Left lung (tissue), 10 donors: ENCODE data around the gene GPD1. TPM values are rescaled to one million over a fixed set of nuclear protein-coding genes. Genes with fewer than 3 reads are reported as not detected.

Experiments
- ATAC-seq: fragments of 200-7000 bp; cut with Tn5 transposase; one replicate; pipeline ENCODE4 v1.9.1; 2020; ENCODE audit warnings: moderate library complexity
- DNase-seq, 4 donors: peaks; one replicate each; pipeline ENCODE4 v3.0.0-alpha.2; 2013 to 2020
- H3K27ac ChIP-seq, 2 donors: fragments of 200-600 bp; sonication (generic) in 1 of 2; one replicate each; pipeline versions ENCODE4 v1.5.0 to v1.8.0; 2020 to 2021
- H3K27me3 ChIP-seq, 2 donors: fragments of 200-600 bp; sonication (generic) in 1 of 2; one replicate each; pipeline versions ENCODE4 v1.5.0 to v1.8.0; 2020 to 2021
- H3K36me3 ChIP-seq, 2 donors: fragments of 200-600 bp; sonication (generic) in 1 of 2; one replicate each; pipeline versions ENCODE4 v1.5.0 to v1.8.0; 2020 to 2021
- H3K4me1 ChIP-seq, 2 donors: fragments of 200-600 bp; one replicate each; pipeline ENCODE4 v1.8.0; 2021
- H3K4me3 ChIP-seq, 2 donors: fragments of 200-600 bp; sonication (generic) in 1 of 2; one replicate each; pipeline versions ENCODE4 v1.5.0 to v1.8.0; 2020 to 2021; ENCODE audit warnings: mild to moderate bottlenecking in 1 of 2
- H3K9me3 ChIP-seq, 2 donors: fragments of 200-600 bp; sonication (generic) in 1 of 2; one replicate each; pipeline versions ENCODE4 v1.5.0 to v1.8.0; 2020 to 2021
- intact Hi-C, 2 donors: fragments of 100-400 bp; cut with DNase I; formaldehyde crosslinking; loops; one replicate each; pipeline versions ENCODE4 v1.11.2 to v1.14.2; 2022
- polyA plus RNA-seq, 6 donors: library from polyadenylated mRNA; unstranded; fragments of 120-200 nt; gene quantifications; one replicate each; pipeline ENCODE4 v1.2.1, GENCODE V29; 2013; ENCODE audit not compliant: insufficient read length in 6 of 6
- total RNA-seq, 2 donors: library from RNA; stranded (reverse); fragmentation: NEBNext Ultra II Directional; extraction: Animal tissue kit (Norgen Biotek cat#: 25700); gene quantifications; one replicate each; pipeline ENCODE4 v1.2.1, GENCODE V29; 2021
- TF ChIP-seq, protein P1 (sequence below), 2 donors: fragments of 200-600 bp; sonication (generic) in 1 of 2; IDR thresholded peaks; one replicate each; pipeline versions ENCODE4 v1.5.0 to v1.8.0; 2021; ENCODE audit warnings: antibody characterized with exemption in 2 of 2
- donor health status: DM: no; HTN: yes; CAD: no.
- donor health status: DM: no; HTN: no; CAD: no.

Gene GPD1
- total and polyA plus RNA-seq, 8 donors: 0.54 to 8.5 (median 0.74) TPM

DNA sequence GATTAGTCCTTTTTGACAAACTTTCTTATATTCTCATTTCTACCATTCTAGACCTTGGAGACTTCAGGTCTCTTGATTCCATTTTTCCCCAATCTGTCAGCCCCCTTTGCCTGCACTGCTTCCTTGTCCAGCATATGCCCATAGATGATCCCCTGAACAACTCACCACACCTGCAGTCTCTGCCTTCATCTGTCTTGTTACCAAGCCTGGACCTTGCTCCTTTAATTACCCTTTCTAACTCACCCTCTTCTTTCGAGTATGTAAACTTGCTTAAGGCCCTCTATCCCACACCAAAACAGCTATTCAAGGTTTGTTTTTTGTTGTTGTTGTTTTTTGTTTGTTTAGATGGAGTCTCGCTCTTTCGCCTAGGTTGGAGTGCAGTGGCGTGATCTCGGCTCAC is 17.8 kb downstream of the GPD1 start:
- Histone ChIP-seq H3K4me3 (no peak overlapping the region), H3K27me3 (no peaks in the 10 kb centered on the region), H3K9me3 (no peaks in the 10 kb centered on the region), H3K4me1 (peaks cover 0 to 7% of the 10 kb centered on the region in 2 donors), H3K36me3 (peaks cover 0 to 57% of the 10 kb centered on the region in 2 donors), H3K27ac (no peak overlapping the region)
- no peak for DNase-seq
- no peak for ATAC-seq
- TF ChIP-seq, protein P1, sequence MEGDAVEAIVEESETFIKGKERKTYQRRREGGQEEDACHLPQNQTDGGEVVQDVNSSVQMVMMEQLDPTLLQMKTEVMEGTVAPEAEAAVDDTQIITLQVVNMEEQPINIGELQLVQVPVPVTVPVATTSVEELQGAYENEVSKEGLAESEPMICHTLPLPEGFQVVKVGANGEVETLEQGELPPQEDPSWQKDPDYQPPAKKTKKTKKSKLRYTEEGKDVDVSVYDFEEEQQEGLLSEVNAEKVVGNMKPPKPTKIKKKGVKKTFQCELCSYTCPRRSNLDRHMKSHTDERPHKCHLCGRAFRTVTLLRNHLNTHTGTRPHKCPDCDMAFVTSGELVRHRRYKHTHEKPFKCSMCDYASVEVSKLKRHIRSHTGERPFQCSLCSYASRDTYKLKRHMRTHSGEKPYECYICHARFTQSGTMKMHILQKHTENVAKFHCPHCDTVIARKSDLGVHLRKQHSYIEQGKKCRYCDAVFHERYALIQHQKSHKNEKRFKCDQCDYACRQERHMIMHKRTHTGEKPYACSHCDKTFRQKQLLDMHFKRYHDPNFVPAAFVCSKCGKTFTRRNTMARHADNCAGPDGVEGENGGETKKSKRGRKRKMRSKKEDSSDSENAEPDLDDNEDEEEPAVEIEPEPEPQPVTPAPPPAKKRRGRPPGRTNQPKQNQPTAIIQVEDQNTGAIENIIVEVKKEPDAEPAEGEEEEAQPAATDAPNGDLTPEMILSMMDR (IDR thresholded peaks at IDR 0.05): no peak
- intact Hi-C loops: no loop called here

DNA sequence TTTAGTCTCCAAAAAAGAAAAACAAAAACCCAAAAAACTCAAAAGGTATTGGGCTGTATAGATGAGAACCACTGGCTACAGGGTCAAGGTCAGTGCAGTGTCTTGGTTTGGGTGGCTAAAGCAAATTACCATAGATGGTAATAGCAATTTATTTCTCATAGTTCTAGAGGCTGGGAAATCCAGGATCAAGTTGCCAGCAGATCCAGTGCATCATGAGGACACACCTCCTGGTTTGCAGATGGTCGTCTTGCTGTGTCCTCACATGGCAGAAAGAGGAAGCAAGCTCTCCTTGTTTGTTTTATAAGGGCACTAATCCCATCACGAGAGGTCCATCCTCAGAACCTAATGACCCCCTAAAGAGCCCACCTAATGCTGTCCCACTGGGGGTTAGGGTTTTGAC is 19.4 kb downstream of the GPD1 start:
- H3K36me3 ChIP-seq: peaks cover 0 to 73% of the 10 kb centered on the region in 2 donors
- no peak for ATAC-seq
- H3K9me3 ChIP-seq: no peaks in the 10 kb centered on the region
- no peaks in the 10 kb centered on the region for H3K27me3 ChIP-seq
- no peak for DNase-seq
- H3K27ac ChIP-seq: no peak overlapping the region
- no peak overlapping the region for H3K4me3 ChIP-seq
- TF ChIP-seq, protein P1 (IDR thresholded peaks at IDR 0.05): no peak
- peaks cover 0 to 5% of the 10 kb centered on the region in 2 donors for H3K4me1 ChIP-seq
- intact Hi-C loops: no loop called here

DNA sequence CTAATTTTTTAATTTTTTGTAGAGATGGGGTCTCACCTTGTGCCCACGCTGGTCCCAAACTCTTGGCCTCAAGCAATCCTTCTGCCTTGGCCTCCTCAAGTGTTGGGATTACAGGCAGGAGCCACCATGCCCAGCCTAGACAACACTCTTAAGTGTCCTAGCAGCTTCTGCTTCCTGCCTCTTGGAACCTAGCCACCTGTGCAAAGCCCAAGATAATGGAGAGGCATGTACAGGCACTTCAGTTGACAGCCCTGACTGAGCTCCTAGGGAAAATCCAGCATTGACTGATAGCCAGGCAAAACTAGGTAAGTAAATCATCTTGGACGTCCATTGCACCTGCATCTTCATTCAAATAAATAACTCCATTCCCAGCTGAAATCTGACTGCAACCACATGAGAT is 23.7 kb downstream of the GPD1 start:
- Histone ChIP-seq H3K4me3 (no peak overlapping the region), H3K27me3 (no peaks in the 10 kb centered on the region), H3K27ac (no peak overlapping the region), H3K4me1 (peaks cover 0 to 12% of the 10 kb centered on the region in 2 donors), H3K36me3 (peaks cover 0 to 82% of the 10 kb centered on the region in 2 donors), H3K9me3 (no peaks in the 10 kb centered on the region)
- ATAC-seq (peak; percentile 60), DNase-seq (no peak)
- intact Hi-C loops: no loop called here
- TF ChIP-seq, protein P1 (IDR thresholded peaks at IDR 0.05): no peak

DNA sequence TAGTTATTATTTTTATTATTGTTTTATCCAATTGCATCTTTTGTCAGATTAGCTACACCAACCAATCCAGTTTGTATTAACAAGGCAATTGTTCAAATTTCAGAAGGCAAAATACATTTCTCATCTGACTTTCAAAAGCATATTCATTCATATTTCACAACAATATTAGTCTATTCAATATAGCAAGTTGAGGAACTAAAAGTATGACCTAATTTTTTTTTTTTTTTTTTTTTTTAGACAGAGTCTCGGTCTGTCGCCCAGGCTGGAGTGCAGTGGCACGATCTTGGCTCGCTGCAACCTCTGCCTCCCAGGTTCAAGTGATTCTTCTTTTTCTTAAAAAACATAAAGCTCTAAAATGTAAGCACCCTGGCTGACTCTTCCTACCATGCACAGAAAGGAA is 25.5 kb downstream of the GPD1 start:
- DNase-seq: no peak
- intact Hi-C loops: no loop called here
- H3K4me3 ChIP-seq: no peak overlapping the region
- no peak for ATAC-seq
- H3K4me1 ChIP-seq: peaks cover 0 to 12% of the 10 kb centered on the region in 2 donors
- H3K36me3 ChIP-seq: peaks cover 0 to 82% of the 10 kb centered on the region in 2 donors
- H3K27ac ChIP-seq: no peak overlapping the region
- H3K27me3 ChIP-seq: no peaks in the 10 kb centered on the region
- TF ChIP-seq, protein P1 (IDR thresholded peaks at IDR 0.05): no peak
- no peaks in the 10 kb centered on the region for H3K9me3 ChIP-seq

DNA sequence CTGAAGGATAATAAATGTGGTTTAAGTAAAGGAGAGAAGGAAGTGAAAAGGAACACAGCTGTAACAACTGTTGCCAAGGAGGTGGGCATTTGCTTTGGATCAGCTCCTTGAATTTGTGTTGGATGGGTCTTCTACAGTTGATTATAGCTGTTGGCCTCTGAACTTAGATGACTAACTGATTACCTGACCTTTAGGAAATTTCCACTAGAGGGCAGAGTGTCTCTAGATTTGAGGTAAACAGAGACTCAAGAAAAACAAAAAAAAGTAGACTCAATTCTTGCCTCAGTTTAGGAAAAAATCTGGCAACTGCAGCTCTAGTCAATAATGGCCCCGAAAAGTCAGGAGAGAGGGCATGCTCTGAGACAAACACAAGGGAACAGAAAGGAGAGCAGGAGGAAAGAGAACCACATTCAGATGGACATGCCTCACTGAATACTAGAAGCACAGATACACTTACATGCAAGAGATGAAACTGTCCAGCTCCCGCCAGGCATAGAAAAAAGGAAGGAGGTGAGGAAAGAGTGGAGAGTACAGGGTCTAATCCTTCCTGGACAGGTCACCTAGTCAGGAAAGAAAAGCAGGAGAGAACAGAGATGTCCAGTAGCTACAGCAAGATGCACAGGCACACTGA is 28.8 kb downstream of the GPD1 start:
- intact Hi-C loops: no loop called here
- TF ChIP-seq, protein P1 (IDR thresholded peaks at IDR 0.05): peak; percentile 27 to 33
- Histone ChIP-seq H3K9me3 (no peaks in the 10 kb centered on the region), H3K36me3 (peaks cover 0 to 95% of the 10 kb centered on the region in 2 donors), H3K4me1 (peaks cover 0 to 7% of the 10 kb centered on the region in 2 donors), H3K27ac (no peak overlapping the region), H3K4me3 (no peak overlapping the region), H3K27me3 (no peaks in the 10 kb centered on the region)
- DNase-seq: peak in 2 of 4 donors; percentile 19 to 42
- ATAC-seq: peak; percentile 57
